Left lung (tissue), 10 donors: ENCODE measurements around the gene DCLK2. TPM values are rescaled to one million over a fixed set of nuclear protein-coding genes. Genes with fewer than 3 reads are reported as not detected.
A peak's percentile ranks its signal among the peaks of the same experiment; 100 is the strongest.

Experiments
- ATAC-seq: fragments of 200-7000 bp; cut with Tn5 transposase; one replicate; pipeline ENCODE4 v1.9.1; 2020; ENCODE audit warnings: moderate library complexity
- DNase-seq, 4 donors: peaks; one replicate each; pipeline ENCODE4 v3.0.0-alpha.2; 2013 to 2020
- H3K27ac ChIP-seq, 2 donors: fragments of 200-600 bp; sonication (generic) in 1 of 2; one replicate each; pipeline versions ENCODE4 v1.5.0 to v1.8.0; 2020 to 2021
- H3K27me3 ChIP-seq, 2 donors: fragments of 200-600 bp; sonication (generic) in 1 of 2; one replicate each; pipeline versions ENCODE4 v1.5.0 to v1.8.0; 2020 to 2021
- H3K36me3 ChIP-seq, 2 donors: fragments of 200-600 bp; sonication (generic) in 1 of 2; one replicate each; pipeline versions ENCODE4 v1.5.0 to v1.8.0; 2020 to 2021
- H3K4me1 ChIP-seq, 2 donors: fragments of 200-600 bp; one replicate each; pipeline ENCODE4 v1.8.0; 2021
- H3K4me3 ChIP-seq, 2 donors: fragments of 200-600 bp; sonication (generic) in 1 of 2; one replicate each; pipeline versions ENCODE4 v1.5.0 to v1.8.0; 2020 to 2021; ENCODE audit warnings: mild to moderate bottlenecking in 1 of 2
- H3K9me3 ChIP-seq, 2 donors: fragments of 200-600 bp; sonication (generic) in 1 of 2; one replicate each; pipeline versions ENCODE4 v1.5.0 to v1.8.0; 2020 to 2021
- CTCF ChIP-seq, 2 donors: fragments of 200-600 bp; sonication (generic) in 1 of 2; IDR thresholded peaks; one replicate each; pipeline versions ENCODE4 v1.5.0 to v1.8.0; 2021; ENCODE audit warnings: antibody characterized with exemption in 2 of 2
- intact Hi-C, 2 donors: fragments of 100-400 bp; cut with DNase I; formaldehyde crosslinking; loops; one replicate each; pipeline versions ENCODE4 v1.11.2 to v1.14.2; 2022
- polyA plus RNA-seq, 6 donors: library from polyadenylated mRNA; unstranded; fragments of 120-200 nt; gene quantifications; one replicate each; pipeline ENCODE4 v1.2.1, GENCODE V29; 2013; ENCODE audit not compliant: insufficient read length in 6 of 6
- total RNA-seq, 2 donors: library from RNA; stranded (reverse); fragmentation: NEBNext Ultra II Directional; extraction: Animal tissue kit (Norgen Biotek cat#: 25700); gene quantifications; one replicate each; pipeline ENCODE4 v1.2.1, GENCODE V29; 2021
- donor health status: DM: no; HTN: yes; CAD: no.
- donor health status: DM: no; HTN: no; CAD: no.

Gene DCLK2
- total and polyA plus RNA-seq, 8 donors, result 2.6 to 12.9 (median 11.5) TPM

GRCh38 chr4:150243932-150244331 lies 165.7 kb downstream of the DCLK2 start:
- intact Hi-C loops, result loop anchor here in 1 of 2 donors (10.0 kb wide), 1 partner anchor 239 kb away; no protein-coding TSS in a partner anchor
- no peaks in the 10 kb centered on the region for H3K27me3 ChIP-seq
- DNase-seq, result no peak

GRCh38 chr4:150244600-150244999 lies 166.4 kb downstream of the DCLK2 start:
- peak; percentile 80 for ATAC-seq
- DNase-seq, result peak in 1 of 4 donors; percentile 40
- Histone ChIP-seq H3K4me1 (no peaks in the 10 kb centered on the region), H3K36me3 (no peaks in the 10 kb centered on the region), H3K9me3 (no peaks in the 10 kb centered on the region), H3K4me3 (no peak overlapping the region), H3K27me3 (no peaks in the 10 kb centered on the region), H3K27ac (no peak overlapping the region)
- TF ChIP-seq CTCF (IDR thresholded peaks at IDR 0.05), result no peak
- intact Hi-C loops, result loop anchor here in 1 of 2 donors (10.0 kb wide), 1 partner anchor 240 kb away; no protein-coding TSS in a partner anchor

More at GRCh38 chr4:150243932-150244331, 165.7 kb downstream of the DCLK2 start:
- Histone ChIP-seq H3K27ac (no peak overlapping the region), H3K4me1 (no peaks in the 10 kb centered on the region), H3K4me3 (no peak overlapping the region), H3K9me3 (no peaks in the 10 kb centered on the region), H3K36me3 (no peaks in the 10 kb centered on the region)
- ATAC-seq, result no peak
- TF ChIP-seq CTCF (IDR thresholded peaks at IDR 0.05), result no peak

GRCh38 chr4:150247184-150247583 lies 168.9 kb downstream of the DCLK2 start:
- H3K4me1 ChIP-seq, result no peaks in the 10 kb centered on the region
- no peak overlapping the region for H3K27ac ChIP-seq
- no peaks in the 10 kb centered on the region for H3K36me3 ChIP-seq
- H3K4me3 ChIP-seq, result no peak overlapping the region
- H3K27me3 ChIP-seq, result no peaks in the 10 kb centered on the region
- H3K9me3 ChIP-seq, result no peaks in the 10 kb centered on the region
- ATAC-seq, result no peak
- no peak for TF ChIP-seq CTCF (IDR thresholded peaks at IDR 0.05)
- DNase-seq, result no peak
- intact Hi-C loops, result loop anchor here in 1 of 2 donors (10.0 kb wide), 1 partner anchor 242 kb away; no protein-coding TSS in a partner anchor

- ATAC-seq (no peak), DNase-seq (no peak)
- Histone ChIP-seq H3K27ac (no peak overlapping the region), H3K36me3 (no peaks in the 10 kb centered on the region), H3K9me3 (no peaks in the 10 kb centered on the region), H3K27me3 (no peaks in the 10 kb centered on the region), H3K4me3 (no peak overlapping the region), H3K4me1 (no peaks in the 10 kb centered on the region)
- intact Hi-C loops, result loop anchor here in 1 of 2 donors (10.0 kb wide), 1 partner anchor 243 kb away; no protein-coding TSS in a partner anchor
- no peak for TF ChIP-seq CTCF (IDR thresholded peaks at IDR 0.05)
These were observed 169.9 kb downstream of the DCLK2 start for GRCh38 chr4:150248181-150248580.

- H3K4me1 ChIP-seq, result no peaks in the 10 kb centered on the region
- H3K27me3 ChIP-seq, result no peaks in the 10 kb centered on the region
- no peak overlapping the region for H3K4me3 ChIP-seq
- intact Hi-C loops, result no loop called here
- H3K27ac ChIP-seq, result no peak overlapping the region
- no peaks in the 10 kb centered on the region for H3K9me3 ChIP-seq
- H3K36me3 ChIP-seq, result no peaks in the 10 kb centered on the region
- no peak for ATAC-seq
- no peak for DNase-seq
- TF ChIP-seq CTCF (IDR thresholded peaks at IDR 0.05), result no peak
These were observed 172.2 kb downstream of the DCLK2 start for GRCh38 chr4:150250293-150250997.
